Mucosa of stomach (tissue), 1 donor: ENCODE measurements around the gene SAP30L.

Source experiments
- H3K27me3 ChIP-seq: one replicate; pipeline ENCODE4 v1.7.0; 2013; ENCODE audit warnings: mild to moderate bottlenecking, low read length; ENCODE audit not compliant: control insufficient read depth, insufficient read depth
- H3K36me3 ChIP-seq: one replicate; pipeline ENCODE4 v1.7.0; 2013; ENCODE audit warnings: low read length; ENCODE audit not compliant: control insufficient read depth, insufficient read depth
- H3K4me1 ChIP-seq: one replicate; pipeline ENCODE4 v1.7.0; 2013; ENCODE audit warnings: mild to moderate bottlenecking, low read length; ENCODE audit not compliant: control insufficient read depth, insufficient read depth
- H3K4me3 ChIP-seq: one replicate; pipeline ENCODE4 v1.7.0; 2013; ENCODE audit warnings: low read length
- H3K9ac ChIP-seq: one replicate; pipeline ENCODE4 v1.7.0; 2013; ENCODE audit warnings: mild to moderate bottlenecking, low read length, moderate library complexity
- H3K9me3 ChIP-seq: one replicate; pipeline ENCODE4 v1.7.0; 2013; ENCODE audit warnings: mild to moderate bottlenecking, low read length, moderate library complexity; ENCODE audit not compliant: control insufficient read depth
- donor health status: Pancreatic carcinoma.

Gene SAP30L

GRCh38 chr5:154445422-154446194 is at the start of gene SAP30L:
TSS of gene SAP30L (plus strand) at chr5:154445997. CDS start at chr5:154446605, 608 bp downstream.
- Histone ChIP-seq H3K9ac (peak within 1 kb of the TSS; percentile 95), H3K4me3 (peak within 1 kb of the TSS; percentile 88), H3K4me1 (peaks cover 24% of the 10 kb centered on the region), H3K27me3 (no peaks in the 10 kb centered on the region), H3K36me3 (no peaks in the 10 kb centered on the region), H3K9me3 (no peaks in the 10 kb centered on the region)

GRCh38 chr5:154396128-154396527 is 49.7 kb upstream of the SAP30L start:
- Histone ChIP-seq H3K4me1 (peaks cover 15% of the 10 kb centered on the region), H3K9me3 (no peaks in the 10 kb centered on the region), H3K9ac (no peak overlapping the region), H3K27me3 (no peaks in the 10 kb centered on the region), H3K4me3 (no peak overlapping the region), H3K36me3 (peaks cover 7% of the 10 kb centered on the region)

- Histone ChIP-seq H3K9me3 (no peaks in the 10 kb centered on the region), H3K27me3 (no peaks in the 10 kb centered on the region), H3K4me1 (peaks cover 15% of the 10 kb centered on the region), H3K9ac (no peak overlapping the region), H3K4me3 (no peak overlapping the region), H3K36me3 (peaks cover 3% of the 10 kb centered on the region)
These were observed 48.0 kb upstream of the SAP30L start for GRCh38 chr5:154397652-154398406.

- Histone ChIP-seq H3K4me3 (no peak overlapping the region), H3K27me3 (no peaks in the 10 kb centered on the region), H3K4me1 (peaks cover 18% of the 10 kb centered on the region), H3K36me3 (peaks cover 3% of the 10 kb centered on the region), H3K9ac (no peak overlapping the region), H3K9me3 (no peaks in the 10 kb centered on the region)
These were observed 45.1 kb upstream of the SAP30L start for GRCh38 chr5:154400678-154401077.

- no peak overlapping the region for H3K4me3 ChIP-seq
- H3K9ac ChIP-seq: no peak overlapping the region
- no peaks in the 10 kb centered on the region for H3K9me3 ChIP-seq
- H3K4me1 ChIP-seq: peaks cover 18% of the 10 kb centered on the region
- no peaks in the 10 kb centered on the region for H3K27me3 ChIP-seq
- peaks cover 3% of the 10 kb centered on the region for H3K36me3 ChIP-seq
These were observed 44.4 kb upstream of the SAP30L start for GRCh38 chr5:154401355-154401754.

- H3K4me1 ChIP-seq: peaks cover 21% of the 10 kb centered on the region
- H3K9me3 ChIP-seq: no peaks in the 10 kb centered on the region
- H3K4me3 ChIP-seq: no peak overlapping the region
- H3K27me3 ChIP-seq: no peaks in the 10 kb centered on the region
- H3K36me3 ChIP-seq: peaks cover 3% of the 10 kb centered on the region
- H3K9ac ChIP-seq: no peak overlapping the region
These were observed 43.9 kb upstream of the SAP30L start for GRCh38 chr5:154401931-154402330.

- Histone ChIP-seq H3K9me3 (no peaks in the 10 kb centered on the region), H3K27me3 (no peaks in the 10 kb centered on the region), H3K4me1 (peaks cover 21% of the 10 kb centered on the region), H3K4me3 (no peak overlapping the region), H3K9ac (no peak overlapping the region), H3K36me3 (peaks cover 3% of the 10 kb centered on the region)
These were observed 43.2 kb upstream of the SAP30L start for GRCh38 chr5:154402611-154403010.

- Histone ChIP-seq H3K4me1 (peaks cover 15% of the 10 kb centered on the region), H3K36me3 (peaks cover 2% of the 10 kb centered on the region), H3K27me3 (no peaks in the 10 kb centered on the region), H3K9ac (no peak overlapping the region), H3K4me3 (no peak overlapping the region), H3K9me3 (no peaks in the 10 kb centered on the region)
These were observed 42.6 kb upstream of the SAP30L start for GRCh38 chr5:154403234-154403633.

GRCh38 chr5:154403776-154404387 is 41.9 kb upstream of the SAP30L start:
- Histone ChIP-seq H3K36me3 (no peaks in the 10 kb centered on the region), H3K4me1 (peaks cover 14% of the 10 kb centered on the region), H3K9ac (no peak overlapping the region), H3K27me3 (no peaks in the 10 kb centered on the region), H3K9me3 (no peaks in the 10 kb centered on the region), H3K4me3 (no peak overlapping the region)

- no peaks in the 10 kb centered on the region for H3K36me3 ChIP-seq
- H3K9ac ChIP-seq: peak overlapping the region; percentile 56
- peaks cover 14% of the 10 kb centered on the region for H3K4me1 ChIP-seq
- H3K4me3 ChIP-seq: peak overlapping the region; percentile 31
- H3K9me3 ChIP-seq: no peaks in the 10 kb centered on the region
- H3K27me3 ChIP-seq: no peaks in the 10 kb centered on the region
These were observed 40.6 kb upstream of the SAP30L start for GRCh38 chr5:154405078-154405792.

GRCh38 chr5:154406231-154406630 is 39.6 kb upstream of the SAP30L start:
- H3K4me3 ChIP-seq: no peak overlapping the region

More at GRCh38 chr5:154406231-154406630, 39.6 kb upstream of the SAP30L start:
- no peak overlapping the region for H3K9ac ChIP-seq
- H3K4me1 ChIP-seq: peaks cover 14% of the 10 kb centered on the region
- H3K36me3 ChIP-seq: no peaks in the 10 kb centered on the region
- H3K9me3 ChIP-seq: no peaks in the 10 kb centered on the region
- H3K27me3 ChIP-seq: no peaks in the 10 kb centered on the region
